Testis (tissue), 2 donors: ENCODE data around the gene ETDA.
"Not testable (repeated sequence)": the region's sequence is repeated elsewhere in the genome, so short reads cannot be mapped to it uniquely, and the experiment has no call there.

Source experiments
- POLR2A ChIP-seq: fragments of 450-650 bp; IDR thresholded peaks from one replicate; pipeline ENCODE4 v1.6.1; 2017; ENCODE audit warnings: antibody characterized with exemption, mild to moderate bottlenecking, moderate library complexity
- TF ChIP-seq, protein P1 (sequence below), 3 experiments: fragments of 450-650 bp in 2 of 3; fragments of 200-600 bp in 1 of 3; sonication (generic) in 1 of 3; IDR thresholded peaks; one replicate each; pipeline ENCODE4 v1.5.1; 2016 to 2019; ENCODE audit warnings: antibody characterized with exemption in 3 of 3, mild to moderate bottlenecking in 2 of 3, moderate library complexity in 1 of 3

DNA sequence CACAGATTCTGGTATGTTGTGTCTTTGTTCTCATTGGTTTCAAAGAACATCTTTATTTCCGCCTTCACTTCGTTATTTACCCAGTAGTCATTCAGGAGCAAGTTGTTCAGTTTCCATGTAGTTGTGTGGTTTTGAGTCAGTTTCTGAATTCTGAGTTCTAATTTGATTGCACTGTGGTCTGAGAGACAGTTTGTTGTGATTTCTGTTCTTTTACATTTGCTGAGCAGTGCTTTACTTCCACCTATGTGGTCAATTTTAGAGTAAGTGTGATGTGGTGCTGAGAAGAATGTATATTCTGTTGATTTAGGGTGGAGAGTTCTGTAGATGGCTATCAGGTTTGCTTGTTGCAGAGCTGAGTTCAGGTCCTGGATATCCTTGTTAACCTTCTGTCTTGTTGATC is 9.1 kb downstream of the ETDA start:
- TF ChIP-seq, protein P1, sequence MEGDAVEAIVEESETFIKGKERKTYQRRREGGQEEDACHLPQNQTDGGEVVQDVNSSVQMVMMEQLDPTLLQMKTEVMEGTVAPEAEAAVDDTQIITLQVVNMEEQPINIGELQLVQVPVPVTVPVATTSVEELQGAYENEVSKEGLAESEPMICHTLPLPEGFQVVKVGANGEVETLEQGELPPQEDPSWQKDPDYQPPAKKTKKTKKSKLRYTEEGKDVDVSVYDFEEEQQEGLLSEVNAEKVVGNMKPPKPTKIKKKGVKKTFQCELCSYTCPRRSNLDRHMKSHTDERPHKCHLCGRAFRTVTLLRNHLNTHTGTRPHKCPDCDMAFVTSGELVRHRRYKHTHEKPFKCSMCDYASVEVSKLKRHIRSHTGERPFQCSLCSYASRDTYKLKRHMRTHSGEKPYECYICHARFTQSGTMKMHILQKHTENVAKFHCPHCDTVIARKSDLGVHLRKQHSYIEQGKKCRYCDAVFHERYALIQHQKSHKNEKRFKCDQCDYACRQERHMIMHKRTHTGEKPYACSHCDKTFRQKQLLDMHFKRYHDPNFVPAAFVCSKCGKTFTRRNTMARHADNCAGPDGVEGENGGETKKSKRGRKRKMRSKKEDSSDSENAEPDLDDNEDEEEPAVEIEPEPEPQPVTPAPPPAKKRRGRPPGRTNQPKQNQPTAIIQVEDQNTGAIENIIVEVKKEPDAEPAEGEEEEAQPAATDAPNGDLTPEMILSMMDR (IDR thresholded peaks at IDR 0.05): not testable (repeated sequence)
- TF ChIP-seq POLR2A: not testable (repeated sequence)
